B cell (primary cell): ENCODE data around the gene CCDC13.

Experiments used
- CTCF ChIP-seq: fragments of 200-600 bp; IDR thresholded peaks from one replicate; pipeline ENCODE4 v1.8.0; 2022; ENCODE audit warnings: antibody characterized with exemption, mild to moderate bottlenecking
- EZH2 ChIP-seq: IDR thresholded peaks from 2 replicates; pipeline ENCODE4 v1.6.1; 2012; ENCODE audit warnings: borderline replicate concordance, low read depth, mild to moderate bottlenecking, moderate library complexity, low read length; ENCODE audit not compliant: insufficient read depth, poor library complexity, severe bottlenecking

- no peak for TF ChIP-seq EZH2
- TF ChIP-seq CTCF, result no peak
Measured at GRCh38 chr3:42734263-42734860, 38.7 kb downstream of the CCDC13 start.
